ENCODE measurements around the gene RIN2.

DNA sequence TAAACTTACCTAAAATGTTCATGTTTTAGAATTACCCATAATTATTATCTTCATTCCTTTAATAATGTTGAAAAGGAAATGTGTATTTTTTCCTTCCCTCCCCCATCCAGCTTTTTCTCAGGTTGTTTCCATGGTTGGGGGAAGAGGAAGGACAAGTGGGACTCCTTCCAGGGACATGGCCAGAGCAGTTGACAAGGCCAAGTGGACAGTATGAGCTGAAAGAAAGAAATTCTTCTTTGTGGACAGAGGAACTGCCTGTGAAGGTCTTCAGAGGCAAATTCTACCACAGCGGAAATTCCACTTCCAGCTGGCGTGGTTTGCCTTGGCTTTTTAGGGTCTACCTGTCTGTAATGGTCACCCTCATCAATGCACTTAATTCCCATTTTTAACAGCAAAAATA, 33.8 kb downstream of the RIN2 start:
- TF ChIP-seq, protein P1, sequence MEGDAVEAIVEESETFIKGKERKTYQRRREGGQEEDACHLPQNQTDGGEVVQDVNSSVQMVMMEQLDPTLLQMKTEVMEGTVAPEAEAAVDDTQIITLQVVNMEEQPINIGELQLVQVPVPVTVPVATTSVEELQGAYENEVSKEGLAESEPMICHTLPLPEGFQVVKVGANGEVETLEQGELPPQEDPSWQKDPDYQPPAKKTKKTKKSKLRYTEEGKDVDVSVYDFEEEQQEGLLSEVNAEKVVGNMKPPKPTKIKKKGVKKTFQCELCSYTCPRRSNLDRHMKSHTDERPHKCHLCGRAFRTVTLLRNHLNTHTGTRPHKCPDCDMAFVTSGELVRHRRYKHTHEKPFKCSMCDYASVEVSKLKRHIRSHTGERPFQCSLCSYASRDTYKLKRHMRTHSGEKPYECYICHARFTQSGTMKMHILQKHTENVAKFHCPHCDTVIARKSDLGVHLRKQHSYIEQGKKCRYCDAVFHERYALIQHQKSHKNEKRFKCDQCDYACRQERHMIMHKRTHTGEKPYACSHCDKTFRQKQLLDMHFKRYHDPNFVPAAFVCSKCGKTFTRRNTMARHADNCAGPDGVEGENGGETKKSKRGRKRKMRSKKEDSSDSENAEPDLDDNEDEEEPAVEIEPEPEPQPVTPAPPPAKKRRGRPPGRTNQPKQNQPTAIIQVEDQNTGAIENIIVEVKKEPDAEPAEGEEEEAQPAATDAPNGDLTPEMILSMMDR (IDR thresholded peaks at IDR 0.05), result no peak
- TF ChIP-seq POLR2AphosphoS5 (IDR thresholded peaks at IDR 0.05) (no peak), POLR2A (IDR thresholded peaks at IDR 0.05) (no peak), EP300 (IDR thresholded peaks at IDR 0.05) (no peak)

Measured in suprapubic skin (tissue), 4 donors.